Mucosa of rectum (tissue), 2 donors: Measurements from ENCODE around the gene ZBTB2.
"Not testable (repeated sequence)": the region's sequence is repeated elsewhere in the genome, so short reads cannot be mapped to it uniquely, and the experiment has no call there.

Experiments
- H3K27ac ChIP-seq, 2 donors: one replicate each; pipeline ENCODE4 v1.7.0; 2013; ENCODE audit warnings: inconsistent platforms in 2 of 2, low read depth in 2 of 2, low read length in 2 of 2
- H3K27me3 ChIP-seq, 2 donors: one replicate each; pipeline ENCODE4 v1.7.0; 2013; ENCODE audit warnings: low read length in 2 of 2; ENCODE audit not compliant: control insufficient read depth in 2 of 2, insufficient read depth in 2 of 2
- H3K36me3 ChIP-seq, 2 donors: one replicate each; pipeline ENCODE4 v1.7.0; 2013; ENCODE audit warnings: low read length in 2 of 2; ENCODE audit not compliant: control insufficient read depth in 2 of 2, insufficient read depth in 2 of 2
- H3K4me1 ChIP-seq, 2 donors: one replicate each; pipeline ENCODE4 v1.7.0; 2013; ENCODE audit warnings: low read length in 2 of 2, mild to moderate bottlenecking in 1 of 2; ENCODE audit not compliant: control insufficient read depth in 2 of 2, insufficient read depth in 2 of 2
- H3K4me3 ChIP-seq, 2 donors: one replicate each; pipeline ENCODE4 v1.7.0; 2013; ENCODE audit warnings: low read length in 2 of 2
- H3K9ac ChIP-seq, 2 donors: one replicate each; pipeline ENCODE4 v1.7.0; 2013; ENCODE audit warnings: low read length in 2 of 2, low read depth in 1 of 2, mild to moderate bottlenecking in 1 of 2
- H3K9me3 ChIP-seq, 2 donors: one replicate each; pipeline ENCODE4 v1.7.0; 2013; ENCODE audit warnings: low read length in 2 of 2; ENCODE audit not compliant: control insufficient read depth in 2 of 2
- donor health status: healthy.
- donor health status: Normal muscosa, but diverticular disease.

ZBTB2 gene

GRCh38 chr6:151388997-151389617, 2.3 kb downstream of the ZBTB2 start:
- Histone ChIP-seq H3K27me3 (no peaks in the 10 kb centered on the region), H3K36me3 (peaks cover 0 to 2% of the 10 kb centered on the region in 2 donors), H3K4me1 (peaks cover 21 to 34% of the 10 kb centered on the region in 2 donors), H3K9me3 (no peaks in the 10 kb centered on the region), H3K4me3 (peak overlapping the region; percentile 91 to 92), H3K9ac (peak overlapping the region; percentile 93 to 96), H3K27ac (peak overlapping the region; percentile 98 to 99)

- Histone ChIP-seq H3K9me3 (no peaks in the 10 kb centered on the region), H3K4me3 (no peak overlapping the region), H3K4me1 (peaks cover 21 to 28% of the 10 kb centered on the region in 2 donors), H3K27ac (no peak overlapping the region), H3K36me3 (peaks cover 0 to 2% of the 10 kb centered on the region in 2 donors), H3K27me3 (no peaks in the 10 kb centered on the region), H3K9ac (no peak overlapping the region)
Measured at GRCh38 chr6:151388236-151388635, 3.1 kb downstream of the ZBTB2 start.

GRCh38 chr6:151387175-151387970, 4.0 kb downstream of the ZBTB2 start:
- H3K27ac ChIP-seq: no peak overlapping the region
- H3K27me3 ChIP-seq: no peaks in the 10 kb centered on the region
- peaks cover 0 to 2% of the 10 kb centered on the region in 2 donors for H3K36me3 ChIP-seq
- no peak overlapping the region for H3K4me3 ChIP-seq
- H3K4me1 ChIP-seq: peaks cover 13 to 19% of the 10 kb centered on the region in 2 donors
- H3K9ac ChIP-seq: no peak overlapping the region
- H3K9me3 ChIP-seq: no peaks in the 10 kb centered on the region

- no peak overlapping the region for H3K4me3 ChIP-seq
- H3K36me3 ChIP-seq: peaks cover 0 to 2% of the 10 kb centered on the region in 2 donors
- H3K9me3 ChIP-seq: no peaks in the 10 kb centered on the region
- H3K9ac ChIP-seq: no peak overlapping the region
- H3K27ac ChIP-seq: no peak overlapping the region
- no peaks in the 10 kb centered on the region for H3K27me3 ChIP-seq
- H3K4me1 ChIP-seq: peaks cover 7 to 14% of the 10 kb centered on the region in 2 donors
Measured at GRCh38 chr6:151385177-151385576, 6.2 kb downstream of the ZBTB2 start.

- Histone ChIP-seq H3K36me3 (peaks cover 0 to 2% of the 10 kb centered on the region in 2 donors), H3K4me1 (peaks cover 6 to 12% of the 10 kb centered on the region in 2 donors), H3K27ac (no peak overlapping the region)
Measured at GRCh38 chr6:151384151-151384550, 7.2 kb downstream of the ZBTB2 start.

GRCh38 chr6:151382631-151383030, 8.7 kb downstream of the ZBTB2 start:
- H3K27ac ChIP-seq, H3K4me1 ChIP-seq, H3K4me3 ChIP-seq, H3K27me3 ChIP-seq, H3K9ac ChIP-seq, H3K36me3 ChIP-seq, H3K9me3 ChIP-seq: not testable (repeated sequence)

More at GRCh38 chr6:151384151-151384550, 7.2 kb downstream of the ZBTB2 start:
- no peaks in the 10 kb centered on the region for H3K9me3 ChIP-seq
- no peaks in the 10 kb centered on the region for H3K27me3 ChIP-seq
- no peak overlapping the region for H3K9ac ChIP-seq
- H3K4me3 ChIP-seq: no peak overlapping the region

DNA sequence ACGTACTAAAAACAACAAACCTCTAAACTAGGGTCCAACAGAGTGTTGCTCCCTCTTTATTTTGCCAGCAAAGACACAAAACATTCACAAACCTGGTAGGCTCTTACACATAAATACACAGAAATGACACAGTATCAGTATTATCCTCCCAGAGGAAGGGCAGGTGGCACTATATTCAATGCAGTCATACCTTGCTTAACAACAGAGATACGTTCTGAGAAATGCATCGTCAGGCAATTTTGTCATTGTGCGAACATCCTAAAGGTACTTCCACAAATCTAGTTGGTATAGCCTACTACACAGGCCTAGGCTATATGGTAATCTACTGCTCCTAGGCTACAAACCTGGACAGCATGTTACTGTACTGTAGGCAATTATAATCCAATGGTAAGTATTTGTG, 9.6 kb downstream of the ZBTB2 start:
- Histone ChIP-seq H3K9ac (no peak overlapping the region), H3K4me3 (no peak overlapping the region), H3K27ac (no peak overlapping the region), H3K9me3 (no peaks in the 10 kb centered on the region), H3K36me3 (peaks cover 0 to 2% of the 10 kb centered on the region in 2 donors), H3K4me1 (peaks cover 0 to 3% of the 10 kb centered on the region in 2 donors), H3K27me3 (no peaks in the 10 kb centered on the region)

DNA sequence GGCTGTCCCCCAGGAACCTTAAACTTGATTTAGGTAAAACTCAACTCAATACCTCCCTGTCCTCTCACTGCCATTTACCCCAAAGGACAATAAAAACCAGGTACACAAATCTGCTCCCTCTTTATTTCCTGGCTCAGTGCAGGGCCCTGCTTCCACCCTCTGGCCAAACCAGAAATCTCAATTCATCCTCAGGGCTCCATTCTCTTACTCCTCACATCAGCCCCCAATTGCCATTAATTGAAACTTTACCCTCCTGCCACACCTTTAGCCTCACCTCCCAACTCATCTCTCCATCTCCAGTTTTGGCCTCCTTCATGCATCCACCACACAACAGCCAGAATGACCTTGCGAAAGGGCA, 10.5 kb downstream of the ZBTB2 start:
- H3K9me3 ChIP-seq: no peaks in the 10 kb centered on the region
- H3K27ac ChIP-seq: no peak overlapping the region
- peak overlapping the region in 1 of 2 donors; percentile 46 for H3K4me3 ChIP-seq
- H3K27me3 ChIP-seq: no peaks in the 10 kb centered on the region
- no peaks in the 10 kb centered on the region for H3K36me3 ChIP-seq
- H3K4me1 ChIP-seq: peaks cover 0 to 3% of the 10 kb centered on the region in 2 donors
- no peak overlapping the region for H3K9ac ChIP-seq

- Histone ChIP-seq H3K9ac (peak overlapping the region in 1 of 2 donors; percentile 10), H3K4me3 (peak overlapping the region in 1 of 2 donors; percentile 46), H3K27ac (peak overlapping the region; percentile 38 to 64)
Measured at GRCh38 chr6:151379933-151380847, 11.2 kb downstream of the ZBTB2 start.

More at GRCh38 chr6:151379933-151380847, 11.2 kb downstream of the ZBTB2 start:
- no peaks in the 10 kb centered on the region for H3K36me3 ChIP-seq
- H3K27me3 ChIP-seq: no peaks in the 10 kb centered on the region
- peaks cover 0 to 3% of the 10 kb centered on the region in 2 donors for H3K4me1 ChIP-seq
- no peaks in the 10 kb centered on the region for H3K9me3 ChIP-seq
